CD8-positive, alpha-beta memory T cell (primary cell): Measurements from ENCODE around the gene MTMR10. TPM values are rescaled to one million over a fixed set of nuclear protein-coding genes. Genes with fewer than 3 reads are reported as not detected.

Experiments
- CTCF ChIA-PET: fragments of 350-600 bp; sonication (Branson Sonifier 250); formaldehyde crosslinking; loops from one replicate; lab custom pipeline; 2021; ENCODE audit warnings: antibody characterized with exemption; lab: Charles Lee
- POLR2A ChIA-PET: fragments of 350-600 bp; sonication (Branson Sonifier 250); formaldehyde crosslinking; loops from one replicate; lab custom pipeline; 2021; ENCODE audit warnings: antibody characterized with exemption; lab: Charles Lee
- DNase-seq, 5 donors: peaks; one replicate each; pipeline versions ENCODE4 v3.0.0 to v3.0.0-alpha.2; 2020 to 2022; ENCODE audit warnings: mixed read lengths in 1 of 5
- H3K27ac ChIP-seq: one replicate; pipeline ENCODE4 v1.7.0; 2013; ENCODE audit warnings: low read depth, mild to moderate bottlenecking, low read length, moderate library complexity
- H3K27me3 ChIP-seq: 2 replicates; pipeline ENCODE4 v1.7.0; 2013; ENCODE audit warnings: low read length, mild to moderate bottlenecking; ENCODE audit not compliant: insufficient read depth, poor library complexity, severe bottlenecking
- H3K36me3 ChIP-seq: 2 replicates; pipeline ENCODE4 v1.7.0; 2013; ENCODE audit warnings: mild to moderate bottlenecking, low read length, moderate library complexity; ENCODE audit not compliant: insufficient read depth
- H3K4me1 ChIP-seq: 2 replicates; pipeline ENCODE4 v1.7.0; 2013; ENCODE audit warnings: mild to moderate bottlenecking, low read length, moderate library complexity; ENCODE audit not compliant: insufficient read depth
- H3K4me3 ChIP-seq: 2 replicates; pipeline ENCODE4 v1.7.0; 2013; ENCODE audit warnings: mild to moderate bottlenecking, low read length
- H3K9me3 ChIP-seq: 2 replicates; pipeline ENCODE4 v1.7.0; 2013; ENCODE audit warnings: mild to moderate bottlenecking, low read length
- H3K27ac Mint-ChIP-seq, 8 donors: one replicate each; pipeline ENCODE4 v1.8.0; 2020 to 2021; ENCODE audit warnings: mixed read lengths in 8 of 8, mild to moderate bottlenecking in 6 of 8, inconsistent platforms in 3 of 8, moderate library complexity in 3 of 8
- H3K27me3 Mint-ChIP-seq, 2 donors: one replicate each; pipeline ENCODE4 v1.8.0; 2020 to 2021; ENCODE audit warnings: mixed read lengths in 2 of 2, mild to moderate bottlenecking in 1 of 2, moderate library complexity in 1 of 2
- H3K36me3 Mint-ChIP-seq, 3 donors: one replicate each; pipeline ENCODE4 v1.8.0; 2020 to 2021; ENCODE audit warnings: mixed read lengths in 3 of 3, inconsistent platforms in 1 of 3, mild to moderate bottlenecking in 1 of 3
- H3K4me1 Mint-ChIP-seq, 3 donors: one replicate each; pipeline ENCODE4 v1.8.0; 2020 to 2021; ENCODE audit warnings: mixed read lengths in 3 of 3, inconsistent platforms in 1 of 3, mild to moderate bottlenecking in 1 of 3
- H3K4me3 Mint-ChIP-seq, 7 donors: one replicate each; pipeline ENCODE4 v1.8.0; 2020 to 2021; ENCODE audit warnings: mixed read lengths in 7 of 7, mild to moderate bottlenecking in 6 of 7, moderate library complexity in 4 of 7, inconsistent platforms in 2 of 7
- H3K9me3 Mint-ChIP-seq, 5 donors: one replicate each; pipeline ENCODE4 v1.8.0; 2020 to 2022; ENCODE audit warnings: mixed read lengths in 5 of 5, mild to moderate bottlenecking in 3 of 5, moderate library complexity in 2 of 5, inconsistent platforms in 1 of 5
- polyA plus RNA-seq: library from polyadenylated mRNA; unstranded; fragments of 300-500 nt; fragmentation: Illumina TruSeq; gene quantifications from one replicate; pipeline ENCODE4 v1.2.3, GENCODE V29; 2021
- total RNA-seq, 2 experiments: library from RNA; stranded (reverse); gene quantifications; one replicate each; pipeline ENCODE4 v1.2.3, GENCODE V29; 2021

MTMR10 gene
- total and polyA plus RNA-seq, 3 experiments from 2014 or later: 9.6 to 18.0 (median 17.3) TPM

DNA sequence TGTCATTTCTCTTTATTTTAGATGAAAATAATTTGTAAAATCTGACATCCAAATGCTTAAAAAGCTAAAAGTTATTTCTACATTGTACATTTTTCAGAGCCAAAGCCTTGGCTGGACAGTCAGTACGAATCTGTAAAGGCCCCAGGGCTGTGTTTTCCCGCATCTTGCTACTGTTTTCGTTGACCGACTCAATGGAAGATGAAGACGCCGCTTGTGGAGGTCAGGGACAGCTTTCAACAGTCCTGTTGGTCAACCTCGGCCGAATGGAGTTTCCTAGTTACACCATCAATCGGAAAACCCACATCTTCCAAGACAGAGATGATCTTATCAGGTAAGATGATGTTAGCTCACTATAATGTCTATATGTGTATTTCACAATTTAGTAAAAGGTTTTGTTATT is 77.7 kb downstream of the MTMR10 start:
- no peaks in the 10 kb centered on the region for H3K27me3 ChIP-seq
- Mint-ChIP-seq H3K27ac (no peak overlapping the region), H3K4me1 (peaks cover 13 to 35% (median 19%) of the 10 kb centered on the region in 3 donors), H3K36me3 (peaks cover 4 to 77% (median 22%) of the 10 kb centered on the region in 3 donors), H3K9me3 (no peaks in the 10 kb centered on the region), H3K4me3 (no peak overlapping the region), H3K27me3 (no peaks in the 10 kb centered on the region)
- CTCF ChIA-PET: no interaction called here
- H3K36me3 ChIP-seq: peaks cover 33% of the 10 kb centered on the region
- no peaks in the 10 kb centered on the region for H3K4me1 ChIP-seq
- POLR2A ChIA-PET: no interaction called here
- no peak overlapping the region for H3K27ac ChIP-seq
- no peak for DNase-seq
- H3K4me3 ChIP-seq: no peak overlapping the region
- H3K9me3 ChIP-seq: no peaks in the 10 kb centered on the region

DNA sequence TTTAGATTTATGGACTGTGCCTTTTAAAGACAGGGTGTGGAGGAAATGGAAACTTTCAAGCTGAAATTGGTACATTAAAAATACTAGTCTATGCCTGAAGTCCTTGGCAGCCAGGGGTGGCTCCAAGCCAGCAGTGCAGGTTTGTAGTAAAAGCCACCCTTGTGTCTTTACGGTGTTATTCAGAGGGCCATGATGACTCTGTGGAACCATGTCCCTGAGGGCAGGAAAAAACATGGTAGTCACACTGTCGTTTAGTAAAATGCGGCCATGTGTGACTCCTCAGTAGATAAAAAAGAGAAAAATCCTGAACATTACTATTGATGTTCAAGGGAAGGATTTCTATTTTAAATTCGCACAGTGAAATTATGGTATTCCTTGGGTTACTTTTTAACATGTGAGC is 85.1 kb downstream of the MTMR10 start:
- Histone ChIP-seq H3K4me3 (no peak overlapping the region), H3K9me3 (no peaks in the 10 kb centered on the region), H3K27me3 (no peaks in the 10 kb centered on the region), H3K36me3 (peaks cover 13% of the 10 kb centered on the region), H3K4me1 (no peaks in the 10 kb centered on the region), H3K27ac (no peak overlapping the region)
- ChIA-PET CTCF (no interaction called here), POLR2A (no interaction called here)
- H3K27ac Mint-ChIP-seq: peak overlapping the region in 2 of 8 donors; percentile 9 to 57
- H3K4me3 Mint-ChIP-seq: peak overlapping the region in 1 of 7 donors; percentile 73
- H3K4me1 Mint-ChIP-seq: peaks cover 23 to 59% (median 57%) of the 10 kb centered on the region in 3 donors
- peaks cover 0 to under 1% of the 10 kb centered on the region in 2 donors for H3K27me3 Mint-ChIP-seq
- DNase-seq: no peak
- H3K9me3 Mint-ChIP-seq: no peaks in the 10 kb centered on the region
- peaks cover 0 to 48% (median 17%) of the 10 kb centered on the region in 3 donors for H3K36me3 Mint-ChIP-seq

DNA sequence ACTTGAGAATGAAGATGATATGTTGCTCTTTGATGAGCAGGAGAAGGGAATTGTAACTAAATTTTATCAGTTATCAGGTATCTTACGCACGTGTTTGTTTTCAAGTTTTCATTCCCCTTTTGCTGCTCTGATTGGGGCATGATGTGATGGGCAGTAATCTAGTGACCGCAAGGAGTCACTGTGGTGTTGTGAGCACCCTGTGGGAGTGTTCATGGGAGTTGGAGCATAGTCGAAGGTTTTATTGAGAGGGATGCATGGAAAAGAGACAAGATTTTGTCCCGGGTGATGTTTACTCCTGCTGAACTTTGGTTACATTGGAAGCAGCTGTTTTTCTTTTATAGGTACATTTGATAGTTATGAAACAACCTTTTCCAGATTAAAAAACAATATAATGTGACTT is 85.6 kb downstream of the MTMR10 start:
- no peaks in the 10 kb centered on the region for H3K4me1 ChIP-seq
- Mint-ChIP-seq H3K4me3 (peak overlapping the region in 1 of 7 donors; percentile 73), H3K27me3 (peaks cover 0 to 5% of the 10 kb centered on the region in 2 donors), H3K27ac (peak overlapping the region in 1 of 8 donors; percentile 9), H3K36me3 (peaks cover 0 to 45% (median 17%) of the 10 kb centered on the region in 3 donors), H3K4me1 (peaks cover 23 to 59% (median 57%) of the 10 kb centered on the region in 3 donors), H3K9me3 (no peaks in the 10 kb centered on the region)
- ChIA-PET CTCF (interaction anchor here (0.6 kb wide), 1 partner anchor 244 kb away, joined by 3 read pairs; no protein-coding TSS in a partner anchor), POLR2A (no interaction called here)
- no peaks in the 10 kb centered on the region for H3K27me3 ChIP-seq
- DNase-seq: no peak
- H3K27ac ChIP-seq: no peak overlapping the region
- H3K9me3 ChIP-seq: no peaks in the 10 kb centered on the region
- H3K4me3 ChIP-seq: no peak overlapping the region
- peaks cover 10% of the 10 kb centered on the region for H3K36me3 ChIP-seq

DNA sequence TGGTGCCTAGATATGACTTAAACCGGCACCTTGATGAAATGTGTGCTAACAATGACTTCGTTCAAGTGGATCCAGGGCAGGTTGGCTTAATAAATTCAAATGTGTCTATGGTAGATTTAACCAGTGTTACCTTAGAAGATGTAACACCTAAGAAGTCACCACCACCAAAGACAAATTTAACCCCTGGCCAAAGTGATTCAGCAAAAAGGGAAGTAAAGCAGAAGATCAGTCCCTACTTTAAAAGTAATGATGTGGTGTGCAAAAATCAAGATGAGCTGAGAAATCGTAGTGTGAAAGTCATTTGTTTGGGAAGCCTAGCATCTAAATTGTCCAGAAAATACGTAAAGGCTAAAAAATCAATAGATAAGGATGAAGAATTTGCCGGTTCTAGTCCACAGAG is 86.6 kb downstream of the MTMR10 start:
- POLR2A ChIA-PET: no interaction called here
- H3K4me3 Mint-ChIP-seq: peak overlapping the region; percentile 82 to 97 (median 94)

DNA sequence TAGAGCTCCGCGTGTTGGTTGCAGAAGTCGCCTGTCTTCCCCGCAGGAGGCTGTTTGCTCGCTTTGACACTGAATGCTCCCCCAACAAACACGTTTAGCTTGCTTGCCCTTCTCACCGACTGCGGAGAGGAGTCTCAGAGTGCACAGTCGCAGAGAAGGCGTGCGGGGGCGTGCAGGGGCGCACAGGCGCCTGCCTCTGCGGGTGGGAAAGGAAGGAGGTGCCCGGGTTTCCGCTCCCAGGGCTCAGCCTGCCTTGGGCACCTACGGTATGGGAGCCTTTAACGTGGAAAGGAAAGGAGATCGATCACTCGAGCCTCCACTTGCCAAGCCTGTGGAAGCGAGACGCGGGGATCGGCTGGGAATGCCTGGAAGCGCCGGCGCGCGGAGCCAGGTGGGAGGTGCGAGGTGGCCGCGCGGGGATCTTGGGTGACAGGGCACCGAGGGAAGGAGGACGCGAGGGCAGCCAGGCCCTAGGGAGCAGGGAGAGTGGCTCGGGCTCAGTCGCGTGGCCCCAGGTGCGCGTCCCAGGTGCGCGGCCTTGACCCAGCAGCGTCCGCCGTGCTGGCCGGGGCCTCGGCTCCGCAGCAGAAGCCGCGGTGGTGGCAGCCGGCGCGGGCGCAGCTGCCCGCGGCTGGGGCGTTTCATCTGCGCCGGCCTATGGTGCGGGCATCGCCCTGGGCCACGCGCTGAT is 87.8 kb downstream of the MTMR10 start, which contains the start of gene FAN1:
Gene FAN1 (plus strand): TSS at position 419 of the 691 bp plus-strand sequence. CDS start 749 bp downstream, outside the sequence.
- H3K36me3 ChIP-seq: no peaks in the 10 kb centered on the region
- DNase-seq: peak; percentile 54 to 75 (median 63)
- ChIA-PET POLR2A (interaction anchor here (0.6 kb wide), 1 partner anchor 311 kb away, joined by 3 read pairs; no protein-coding TSS in a partner anchor), CTCF (interaction anchor here (0.9 to 2.1 kb wide), 4 partner anchors 8 to 585 kb away, joined by 3 to 9 read pairs (median 4); no protein-coding TSS in a partner anchor)
- H3K4me1 ChIP-seq: no peaks in the 10 kb centered on the region
- H3K9me3 Mint-ChIP-seq: no peaks in the 10 kb centered on the region
- H3K27ac ChIP-seq: peak within 1 kb of the TSS; percentile 50
- peak within 1 kb of the TSS; percentile 8 to 90 (median 84) for H3K27ac Mint-ChIP-seq
- H3K27me3 Mint-ChIP-seq: peaks cover 2 to 7% of the 10 kb centered on the region in 2 donors
- peaks cover 0 to 30% (median 8%) of the 10 kb centered on the region in 3 donors for H3K36me3 Mint-ChIP-seq
- peak within 1 kb of the TSS; percentile 87 for H3K4me3 ChIP-seq
- no peaks in the 10 kb centered on the region for H3K9me3 ChIP-seq
- H3K4me1 Mint-ChIP-seq: peaks cover 20 to 48% (median 42%) of the 10 kb centered on the region in 3 donors
- no peaks in the 10 kb centered on the region for H3K27me3 ChIP-seq
- peak within 1 kb of the TSS; percentile 93 to 98 (median 96) for H3K4me3 Mint-ChIP-seq

More for the DNA sequence above, 86.6 kb downstream of the MTMR10 start:
- Mint-ChIP-seq H3K27me3 (peaks cover 2 to 5% of the 10 kb centered on the region in 2 donors), H3K36me3 (peaks cover 0 to 41% (median 16%) of the 10 kb centered on the region in 3 donors), H3K27ac (no peak overlapping the region), H3K9me3 (no peaks in the 10 kb centered on the region), H3K4me1 (peaks cover 22 to 55% (median 54%) of the 10 kb centered on the region in 3 donors)
- Histone ChIP-seq H3K27ac (no peak overlapping the region), H3K36me3 (peaks cover 6% of the 10 kb centered on the region), H3K4me3 (no peak overlapping the region), H3K27me3 (no peaks in the 10 kb centered on the region), H3K9me3 (no peaks in the 10 kb centered on the region), H3K4me1 (no peaks in the 10 kb centered on the region)
- CTCF ChIA-PET: interaction anchor here (2.1 kb wide), 1 partner anchor 13 kb away, joined by 9 read pairs; no protein-coding TSS in a partner anchor
- no peak for DNase-seq

DNA sequence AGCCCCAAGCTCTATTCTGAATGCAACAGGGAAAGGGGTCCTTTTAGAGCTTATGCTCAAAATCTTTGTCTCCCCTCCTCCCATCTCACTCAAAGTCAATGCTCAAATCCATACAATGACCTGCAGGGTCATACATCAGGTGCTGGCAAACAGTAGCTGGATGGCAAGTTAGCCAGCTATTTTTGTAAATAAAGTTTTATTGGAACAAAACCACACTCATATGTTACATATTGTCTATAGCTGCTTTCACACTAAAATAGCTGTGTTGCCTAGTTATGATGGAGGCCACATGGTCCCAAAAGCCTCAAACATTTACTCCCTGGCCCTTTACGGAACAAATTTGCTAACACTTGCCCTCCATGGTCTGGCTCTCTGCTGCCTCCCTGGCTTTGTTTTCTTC is 89.5 kb downstream of the MTMR10 start:
- H3K4me3 ChIP-seq: no peak overlapping the region
- no peaks in the 10 kb centered on the region for H3K4me1 ChIP-seq
- POLR2A ChIA-PET: no interaction called here
- Mint-ChIP-seq H3K4me3 (peak overlapping the region in 2 of 7 donors; percentile 33 to 96), H3K36me3 (peaks cover 0 to 21% (median 3%) of the 10 kb centered on the region in 3 donors), H3K27me3 (peaks cover 2 to 11% of the 10 kb centered on the region in 2 donors), H3K27ac (peak overlapping the region in 1 of 8 donors; percentile 57), H3K4me1 (peaks cover 17 to 38% (median 31%) of the 10 kb centered on the region in 3 donors), H3K9me3 (no peaks in the 10 kb centered on the region)
- H3K27ac ChIP-seq: no peak overlapping the region
- DNase-seq: no peak
- no peaks in the 10 kb centered on the region for H3K9me3 ChIP-seq
- CTCF ChIA-PET: interaction anchor here (0.6 kb wide), 1 partner anchor 8 kb away, joined by 3 read pairs; no protein-coding TSS in a partner anchor
- H3K27me3 ChIP-seq: no peaks in the 10 kb centered on the region
- no peaks in the 10 kb centered on the region for H3K36me3 ChIP-seq

DNA sequence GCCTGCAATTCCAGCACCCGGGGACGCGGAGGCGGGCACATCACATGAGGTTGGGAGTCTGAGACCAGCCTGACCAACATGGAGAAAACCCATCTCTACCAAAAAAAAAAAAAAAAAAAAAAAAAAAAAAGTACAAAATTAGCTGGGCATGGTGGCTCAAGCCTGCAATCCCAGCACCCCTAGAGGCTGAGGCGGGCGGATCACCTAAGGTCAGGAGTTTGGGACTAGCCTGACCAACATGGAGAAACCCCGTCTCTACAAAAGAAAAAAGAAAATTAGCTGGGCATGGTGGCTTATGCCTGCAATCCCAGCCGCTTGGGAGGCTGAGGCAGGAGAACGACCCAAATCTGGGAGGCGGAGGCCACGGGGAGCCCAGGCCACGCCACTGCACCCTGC is 95.2 kb downstream of the MTMR10 start:
- CTCF ChIA-PET: interaction anchor here (0.7 kb wide), 1 partner anchor 9 kb away, joined by 5 read pairs; no protein-coding TSS in a partner anchor
- no peak overlapping the region for H3K4me3 ChIP-seq
- DNase-seq: no peak

More for the DNA sequence above, 95.2 kb downstream of the MTMR10 start:
- no peak overlapping the region for H3K27ac Mint-ChIP-seq
- Histone ChIP-seq H3K27ac (no peak overlapping the region), H3K36me3 (no peaks in the 10 kb centered on the region), H3K4me1 (no peaks in the 10 kb centered on the region), H3K9me3 (no peaks in the 10 kb centered on the region), H3K27me3 (no peaks in the 10 kb centered on the region)
- H3K36me3 Mint-ChIP-seq: peaks cover 0 to 4% (median 0%) of the 10 kb centered on the region in 3 donors
- H3K4me1 Mint-ChIP-seq: no peaks in the 10 kb centered on the region
- H3K4me3 Mint-ChIP-seq: no peak overlapping the region
- POLR2A ChIA-PET: no interaction called here
- peaks cover 12 to 14% of the 10 kb centered on the region in 2 donors for H3K27me3 Mint-ChIP-seq
- no peaks in the 10 kb centered on the region for H3K9me3 Mint-ChIP-seq
